ENCODE results near the gene DPPA4.

DPPA4 gene

GRCh38 chr3:109334572-109334971 is 2.8 kb downstream of the DPPA4 start:
- no peaks in the 10 kb centered on the region for H3K4me1 ChIP-seq (ENCODE audit: insufficient read depth, low read length, severe bottlenecking)
- no peak overlapping the region for H3K9ac ChIP-seq (ENCODE audit: low read length)
- H3K9me2 ChIP-seq (ENCODE audit: low read depth, low read length), result no peaks in the 10 kb centered on the region
- no peak overlapping the region for H3K4me2 ChIP-seq (ENCODE audit: low read length)
- no peaks in the 10 kb centered on the region for H3K9me3 ChIP-seq (ENCODE audit: low read length)
- no peak overlapping the region for H3K27ac ChIP-seq (ENCODE audit: low read depth, low read length, poor library complexity, severe bottlenecking)
- no peak overlapping the region for H2AFZ ChIP-seq (ENCODE audit: low read length)
- H3K27me3 ChIP-seq (ENCODE audit: insufficient read depth, low read length), result no peaks in the 10 kb centered on the region
- TF ChIP-seq EZH2 (IDR thresholded peaks at IDR 0.05; ENCODE audit: borderline replicate concordance, low read length) (no peak), CTCF (IDR thresholded peaks at IDR 0.05; ENCODE audit: low read length) (no peak)
- no peaks in the 10 kb centered on the region for H3F3A ChIP-seq (ENCODE audit: insufficient read depth, low read length)
- H3K79me2 ChIP-seq (ENCODE audit: insufficient read depth, low read length), result no peaks in the 10 kb centered on the region
- H4K20me1 ChIP-seq (ENCODE audit: insufficient read depth, low read length), result no peaks in the 10 kb centered on the region
- no peak overlapping the region for H3K4me3 ChIP-seq (ENCODE audit: low read depth, low read length, poor library complexity, severe bottlenecking)
- no peaks in the 10 kb centered on the region for H3K36me3 ChIP-seq (ENCODE audit: insufficient read depth, low read length)

GRCh38 chr3:109331692-109332091 is 5.7 kb downstream of the DPPA4 start:
- Histone ChIP-seq H3K79me2 (ENCODE audit: insufficient read depth, low read length) (no peaks in the 10 kb centered on the region), H3F3A (ENCODE audit: insufficient read depth, low read length) (no peaks in the 10 kb centered on the region), H3K9me2 (ENCODE audit: low read depth, low read length) (no peaks in the 10 kb centered on the region), H3K9me3 (ENCODE audit: low read length) (no peaks in the 10 kb centered on the region), H3K4me3 (ENCODE audit: low read depth, low read length, poor library complexity, severe bottlenecking) (no peak overlapping the region), H3K27me3 (ENCODE audit: insufficient read depth, low read length) (no peaks in the 10 kb centered on the region), H3K4me2 (ENCODE audit: low read length) (no peak overlapping the region), H3K4me1 (ENCODE audit: insufficient read depth, low read length, severe bottlenecking) (no peaks in the 10 kb centered on the region), H3K36me3 (ENCODE audit: insufficient read depth, low read length) (no peaks in the 10 kb centered on the region), H3K9ac (ENCODE audit: low read length) (no peak overlapping the region), H2AFZ (ENCODE audit: low read length) (no peak overlapping the region), H3K27ac (ENCODE audit: low read depth, low read length, poor library complexity, severe bottlenecking) (no peak overlapping the region), H4K20me1 (ENCODE audit: insufficient read depth, low read length) (no peaks in the 10 kb centered on the region)
- TF ChIP-seq EZH2 (IDR thresholded peaks at IDR 0.05; ENCODE audit: borderline replicate concordance, low read length), result no peak
- TF ChIP-seq CTCF (IDR thresholded peaks at IDR 0.05; ENCODE audit: low read length), result no peak

- Histone ChIP-seq H3K4me3 (ENCODE audit: low read depth, low read length, poor library complexity, severe bottlenecking) (no peak overlapping the region), H3K9me2 (ENCODE audit: low read depth, low read length) (no peaks in the 10 kb centered on the region), H2AFZ (ENCODE audit: low read length) (no peak overlapping the region), H3K79me2 (ENCODE audit: insufficient read depth, low read length) (no peaks in the 10 kb centered on the region), H3K9me3 (ENCODE audit: low read length) (no peaks in the 10 kb centered on the region), H3K27ac (ENCODE audit: low read depth, low read length, poor library complexity, severe bottlenecking) (no peak overlapping the region), H3K27me3 (ENCODE audit: insufficient read depth, low read length) (no peaks in the 10 kb centered on the region), H4K20me1 (ENCODE audit: insufficient read depth, low read length) (no peaks in the 10 kb centered on the region), H3F3A (ENCODE audit: insufficient read depth, low read length) (no peaks in the 10 kb centered on the region), H3K9ac (ENCODE audit: low read length) (no peak overlapping the region), H3K4me1 (ENCODE audit: insufficient read depth, low read length, severe bottlenecking) (no peaks in the 10 kb centered on the region), H3K36me3 (ENCODE audit: insufficient read depth, low read length) (no peaks in the 10 kb centered on the region), H3K4me2 (ENCODE audit: low read length) (no peak overlapping the region)
- TF ChIP-seq EZH2 (IDR thresholded peaks at IDR 0.05; ENCODE audit: borderline replicate concordance, low read length) (no peak), CTCF (IDR thresholded peaks at IDR 0.05; ENCODE audit: low read length) (no peak)
Observed at GRCh38 chr3:109330405-109330804, 6.9 kb downstream of the DPPA4 start.

All from OCI-LY1 (cell line).